ENCODE measurements around the gene ATAT1.
A peak's percentile ranks its signal among the peaks of the same experiment; 100 is the strongest.

Gene ATAT1

GRCh38 chr6:30683183-30683979 lies 56.7 kb downstream of the ATAT1 start:
- no peak for DNase-seq (ENCODE audit: extremely low read depth in 1 of 2, low read depth in 1 of 2)

- DNase-seq (ENCODE audit: extremely low read depth in 1 of 2, low read depth in 1 of 2), result no peak
Observed at GRCh38 chr6:30683980-30684338, 57.3 kb downstream of the ATAT1 start.

GRCh38 chr6:30684386-30685156 lies 57.9 kb downstream of the ATAT1 start:
- peak in 1 of 2 donors; percentile 30 for DNase-seq (ENCODE audit: extremely low read depth in 1 of 2, low read depth in 1 of 2)

- DNase-seq (ENCODE audit: extremely low read depth in 1 of 2, low read depth in 1 of 2), result no peak
Observed at GRCh38 chr6:30685157-30686008, 58.7 kb downstream of the ATAT1 start.

- DNase-seq (ENCODE audit: extremely low read depth in 1 of 2, low read depth in 1 of 2), result peak; percentile 31 to 77
Observed at GRCh38 chr6:30686009-30686907, 59.6 kb downstream of the ATAT1 start, which contains the start of gene PPP1R18. Gene PPP1R18, minus strand, starts transcription at chr6:30686645. Its CDS starts 627 bp downstream, at chr6:30686018.

- DNase-seq (ENCODE audit: extremely low read depth in 1 of 2, low read depth in 1 of 2), result peak in 1 of 2 donors; percentile 57
Observed at GRCh38 chr6:30686908-30687658, 60.4 kb downstream of the ATAT1 start.

GRCh38 chr6:30687659-30688431 lies 61.2 kb downstream of the ATAT1 start:
- DNase-seq (ENCODE audit: extremely low read depth in 1 of 2, low read depth in 1 of 2), result no peak

GRCh38 chr6:30688569-30688968 lies 61.9 kb downstream of the ATAT1 start:
- DNase-seq (ENCODE audit: extremely low read depth in 1 of 2, low read depth in 1 of 2), result no peak

GRCh38 chr6:30689022-30689865 lies 62.6 kb downstream of the ATAT1 start:
- DNase-seq (ENCODE audit: extremely low read depth in 1 of 2, low read depth in 1 of 2), result no peak

GRCh38 chr6:30689985-30690384 lies 63.3 kb downstream of the ATAT1 start:
- DNase-seq (ENCODE audit: extremely low read depth in 1 of 2, low read depth in 1 of 2), result no peak

GRCh38 chr6:30690403-30691207 lies 63.9 kb downstream of the ATAT1 start, which contains the start of gene NRM:
Gene NRM, minus strand, starts transcription at chr6:30690984. Its CDS starts 10 bp downstream, at chr6:30690974.
- peak in 1 of 2 donors; percentile 55 for DNase-seq (ENCODE audit: extremely low read depth in 1 of 2, low read depth in 1 of 2)

- no peak for DNase-seq (ENCODE audit: extremely low read depth in 1 of 2, low read depth in 1 of 2)
Observed at GRCh38 chr6:30691208-30691847, 64.7 kb downstream of the ATAT1 start.

Measured in activated CD8-positive, alpha-beta memory T cell treated with anti-CD3 and anti-CD28 coated beads for 1 hour (primary cell).